ENCODE data around the gene PIEZO2.

DNA sequence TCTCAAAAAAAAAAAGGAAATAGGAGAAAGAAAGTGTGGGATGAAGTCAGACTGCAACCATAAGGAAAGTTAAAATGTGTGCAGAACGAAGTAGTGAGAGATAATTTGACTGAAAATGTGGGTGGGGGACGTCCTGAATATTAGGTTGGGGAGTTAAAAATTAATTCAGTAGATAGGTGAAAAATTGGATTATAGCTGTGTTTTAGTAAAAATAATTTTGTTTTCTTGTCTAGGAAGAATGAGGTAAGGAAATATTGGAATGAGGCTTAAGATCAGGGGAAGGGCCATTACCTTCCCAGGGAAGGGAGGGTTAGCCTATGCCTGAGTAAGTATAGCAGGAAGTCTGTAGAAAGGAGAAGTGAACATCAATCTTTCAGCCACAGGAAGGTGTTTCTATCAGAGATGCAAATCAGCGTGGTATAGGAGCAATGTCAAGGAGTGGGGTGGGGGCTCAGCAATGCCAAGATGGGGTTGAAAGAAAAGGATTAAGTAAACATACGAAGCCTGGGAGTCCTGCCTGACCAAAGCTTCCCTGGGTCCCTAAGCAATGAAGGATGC is 250.9 kb downstream of the PIEZO2 start:
- TF ChIP-seq, protein P1, sequence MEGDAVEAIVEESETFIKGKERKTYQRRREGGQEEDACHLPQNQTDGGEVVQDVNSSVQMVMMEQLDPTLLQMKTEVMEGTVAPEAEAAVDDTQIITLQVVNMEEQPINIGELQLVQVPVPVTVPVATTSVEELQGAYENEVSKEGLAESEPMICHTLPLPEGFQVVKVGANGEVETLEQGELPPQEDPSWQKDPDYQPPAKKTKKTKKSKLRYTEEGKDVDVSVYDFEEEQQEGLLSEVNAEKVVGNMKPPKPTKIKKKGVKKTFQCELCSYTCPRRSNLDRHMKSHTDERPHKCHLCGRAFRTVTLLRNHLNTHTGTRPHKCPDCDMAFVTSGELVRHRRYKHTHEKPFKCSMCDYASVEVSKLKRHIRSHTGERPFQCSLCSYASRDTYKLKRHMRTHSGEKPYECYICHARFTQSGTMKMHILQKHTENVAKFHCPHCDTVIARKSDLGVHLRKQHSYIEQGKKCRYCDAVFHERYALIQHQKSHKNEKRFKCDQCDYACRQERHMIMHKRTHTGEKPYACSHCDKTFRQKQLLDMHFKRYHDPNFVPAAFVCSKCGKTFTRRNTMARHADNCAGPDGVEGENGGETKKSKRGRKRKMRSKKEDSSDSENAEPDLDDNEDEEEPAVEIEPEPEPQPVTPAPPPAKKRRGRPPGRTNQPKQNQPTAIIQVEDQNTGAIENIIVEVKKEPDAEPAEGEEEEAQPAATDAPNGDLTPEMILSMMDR (IDR thresholded peaks at IDR 0.05; ENCODE audit: insufficient read depth, low read depth, low read length), result no peak
- TF ChIP-seq EZH2 (IDR thresholded peaks at IDR 0.05; ENCODE audit: insufficient read depth, low read length), result no peak
